Transverse colon (tissue), 4 donors: Measurements from ENCODE around the gene GFRA4. TPM values are rescaled to one million over a fixed set of nuclear protein-coding genes. Genes with fewer than 3 reads are reported as not detected.

Experiments used
- DNase-seq: peaks from one replicate; pipeline ENCODE4 v3.0.0-alpha.2; 2019
- H3K27ac ChIP-seq, 4 donors: fragments of 200-600 bp; sonication (generic); 2 replicates each; pipeline ENCODE4 v1.5.1; 2016 to 2018; ENCODE audit warnings: inconsistent platforms in 4 of 4
- H3K27me3 ChIP-seq: fragments of 200-600 bp; sonication (generic); 2 replicates; pipeline ENCODE4 v1.5.1; 2017; ENCODE audit warnings: inconsistent platforms
- H3K36me3 ChIP-seq, 4 donors: fragments of 200-600 bp; sonication (generic); 2 replicates each; pipeline ENCODE4 v1.5.1; 2017 to 2019; ENCODE audit warnings: inconsistent platforms in 4 of 4
- H3K4me1 ChIP-seq, 4 donors: fragments of 200-600 bp; sonication (generic); 2 replicates each; pipeline ENCODE4 v1.5.1; 2017 to 2020; ENCODE audit warnings: inconsistent platforms in 4 of 4
- H3K4me3 ChIP-seq, 4 donors: fragments of 200-600 bp; sonication (generic); 1 replicate in 1 of 4; 2 replicates in 3 of 4; pipeline versions ENCODE4 v1.5.1 to v1.6.1; 2017 to 2019; ENCODE audit warnings: inconsistent platforms in 4 of 4
- H3K9me3 ChIP-seq, 2 donors: fragments of 200-600 bp; sonication (generic); 2 replicates each; pipeline ENCODE4 v1.5.1; 2017 to 2019; ENCODE audit warnings: inconsistent platforms in 2 of 2
- CTCF ChIP-seq, 5 experiments: fragments of 200-600 bp in 3 of 5; fragments of 450-650 bp in 2 of 5; sonication (generic) in 3 of 5; IDR thresholded peaks; 1 replicate in 2 of 5; 2 replicates in 3 of 5; pipeline ENCODE4 v1.5.1; 2016 to 2017; ENCODE audit warnings: antibody characterized with exemption in 5 of 5, inconsistent platforms in 3 of 5, mild to moderate bottlenecking in 2 of 5, moderate library complexity in 1 of 5
- EP300 ChIP-seq: sonication (generic); formaldehyde crosslinking; IDR thresholded peaks from one replicate; pipeline ENCODE4 v1.6.1; 2017; ENCODE audit warnings: antibody characterized with exemption, low read depth
- POLR2A ChIP-seq: fragments of 450-650 bp; IDR thresholded peaks from one replicate; pipeline ENCODE4 v1.6.1; 2016; ENCODE audit warnings: antibody characterized with exemption, mild to moderate bottlenecking, moderate library complexity
- POLR2AphosphoS5 ChIP-seq, 3 donors: sonication (generic); formaldehyde crosslinking; IDR thresholded peaks; one replicate each; pipeline ENCODE4 v1.6.1; 2016; ENCODE audit warnings: antibody characterized with exemption in 3 of 3
- WGBS, 2 donors: methylation state at CpG; one replicate each; pipeline ENCODE4 v1.1.5; 2018; ENCODE audit warnings: low coverage in 1 of 2; 5-methylcytosine and 5-hydroxymethylcytosine counted together
- in situ Hi-C, 4 donors: fragments of 200-750 bp; cut with MboI; loops; one replicate each; pipeline versions ENCODE4 v1.15.0 to v1.15.1; 2017; ENCODE audit warnings: low sequenced_read_pairs in 3 of 4, low pct_ligation_motif_present in 1 of 4, low pct_unique_long_range_greater_than_20kb in 1 of 4
- intact Hi-C: fragments of 100-400 bp; cut with DNase I; formaldehyde crosslinking; loops from one replicate; pipeline ENCODE4 v1.15.1; 2023; ENCODE audit warnings: low total_unique reads
- total RNA-seq, 4 donors: library from RNA; depleted of rRNA; stranded (reverse); fragments of >200 nt; gene quantifications; one replicate each; pipeline ENCODE4 v1.1.0, GENCODE V29; 2016

The GFRA4 gene
- total RNA-seq, 4 donors from 2014 or later = not detected

GRCh38 chr20:3663858-3664257, 659 bp upstream of the GFRA4 start:
- Histone ChIP-seq H3K27ac (no peak overlapping the region), H3K4me3 (no peak overlapping the region), H3K9me3 (no peaks in the 10 kb centered on the region), H3K27me3 (peaks cover 46% of the 10 kb centered on the region), H3K36me3 (no peaks in the 10 kb centered on the region), H3K4me1 (peaks cover 0 to 9% (median 5%) of the 10 kb centered on the region in 4 donors)
- no peak for TF ChIP-seq POLR2AphosphoS5 (IDR thresholded peaks at IDR 0.05)
- in situ Hi-C loops = no loop called here
- DNase-seq = no peak
- intact Hi-C loops = no loop called here
- 76 to 86% methylated on average over 2 of the region's 2 CpGs for WGBS, 2 donors

GRCh38 chr20:3661814-3662665, 1.2 kb downstream of the GFRA4 start:
- no peak for DNase-seq
- Histone ChIP-seq H3K4me3 (no peak overlapping the region), H3K4me1 (peaks cover 0 to 9% (median 5%) of the 10 kb centered on the region in 4 donors), H3K36me3 (no peaks in the 10 kb centered on the region), H3K27ac (no peak overlapping the region), H3K9me3 (no peaks in the 10 kb centered on the region), H3K27me3 (peaks cover 54% of the 10 kb centered on the region)
- in situ Hi-C loops (no loop called here), intact Hi-C loops (no loop called here)
- TF ChIP-seq POLR2AphosphoS5 (IDR thresholded peaks at IDR 0.05) (no peak), EP300 (no peak), POLR2A (no peak), CTCF (IDR thresholded peaks at IDR 0.05) (no peak)
- WGBS, 2 donors = 20 to 70% methylated on average over 1 to 12 of the region's 12 CpGs

- no peaks in the 10 kb centered on the region for H3K9me3 ChIP-seq
- H3K4me3 ChIP-seq = peak overlapping the region in 1 of 4 donors; percentile 19
- H3K4me1 ChIP-seq = peaks cover 0 to 7% (median 4%) of the 10 kb centered on the region in 4 donors
- no peaks in the 10 kb centered on the region for H3K36me3 ChIP-seq
- WGBS, 2 donors = 25 to 90% methylated on average over 2 to 47 of the region's 60 CpGs
- no peak overlapping the region for H3K27ac ChIP-seq
- intact Hi-C loops (no loop called here), in situ Hi-C loops (no loop called here)
- peaks cover 54% of the 10 kb centered on the region for H3K27me3 ChIP-seq
- DNase-seq = no peak
- TF ChIP-seq POLR2AphosphoS5 (IDR thresholded peaks at IDR 0.05) = no peak
- TF ChIP-seq CTCF (IDR thresholded peaks at IDR 0.05) = no peak
- no peak for TF ChIP-seq EP300
- no peak for TF ChIP-seq POLR2A
Measured at GRCh38 chr20:3661060-3661813, 2.0 kb downstream of the GFRA4 start.

GRCh38 chr20:3660262-3661059, 2.7 kb downstream of the GFRA4 start:
- DNase-seq = no peak
- TF ChIP-seq EP300 (no peak), CTCF (IDR thresholded peaks at IDR 0.05) (no peak), POLR2AphosphoS5 (IDR thresholded peaks at IDR 0.05) (no peak), POLR2A (no peak)

More at GRCh38 chr20:3660262-3661059, 2.7 kb downstream of the GFRA4 start:
- intact Hi-C loops = no loop called here
- H3K9me3 ChIP-seq = no peaks in the 10 kb centered on the region
- peaks cover 0 to 6% (median 2%) of the 10 kb centered on the region in 4 donors for H3K4me1 ChIP-seq
- 11% methylated on average over 30 of the region's 75 CpGs; no CpG with 5 or more reads in 1 of the 2 donors for WGBS, 2 donors
- no peak overlapping the region for H3K27ac ChIP-seq
- H3K27me3 ChIP-seq = peaks cover 54% of the 10 kb centered on the region
- H3K36me3 ChIP-seq = no peaks in the 10 kb centered on the region
- in situ Hi-C loops = no loop called here
- peak overlapping the region in 1 of 4 donors; percentile 19 for H3K4me3 ChIP-seq
